Endothelial cell of umbilical vein (primary cell): Measurements from ENCODE around the gene CCDC150.

Experiments
- CTCF ChIP-seq, 2 donors: IDR thresholded peaks; 1 replicate in 1 of 2; 2 replicates in 1 of 2; pipeline ENCODE4 v1.5.1; 2011; ENCODE audit warnings: low read length in 2 of 2, mild to moderate bottlenecking in 2 of 2, moderate library complexity in 2 of 2, control low read depth in 1 of 2, inconsistent platforms in 1 of 2, low read depth in 1 of 2; ENCODE audit not compliant: insufficient read depth in 1 of 2; ENCODE audit errors: extremely low read depth in 1 of 2
- FOS ChIP-seq: IDR thresholded peaks from 2 replicates; pipeline ENCODE4 v1.6.1; 2011; ENCODE audit warnings: mild to moderate bottlenecking, low read length, moderate library complexity, borderline replicate concordance; ENCODE audit not compliant: insufficient read depth
- POLR2AphosphoS5 ChIP-seq: IDR thresholded peaks from 2 replicates; pipeline ENCODE4 v1.6.1; 2012; ENCODE audit warnings: low read depth, mild to moderate bottlenecking, control low read depth, low read length, moderate library complexity; ENCODE audit not compliant: insufficient read depth

- TF ChIP-seq POLR2AphosphoS5 = no peak
- no peak for TF ChIP-seq CTCF (IDR thresholded peaks at IDR 0.05; ENCODE audit: extremely low read depth in 1 of 2, insufficient read depth in 1 of 2, low read depth in 1 of 2, low read length in 2 of 2)
- TF ChIP-seq FOS = no peak
Observed at GRCh38 chr2:196638765-196639164, 750 bp upstream of the CCDC150 start.
